HG03064 (cell line): ENCODE data around the gene SLC2A9.
A peak's percentile ranks its signal among the peaks of the same experiment; 100 is the strongest.

ENCODE experiments used
- ATAC-seq: cut with Tn5 transposase; IDR thresholded peaks from one replicate; pipeline ENCODE4 v1.9.1; 2021; ENCODE audit warnings: low read depth; ENCODE audit not compliant: unreplicated experiment

SLC2A9 gene

GRCh38 chr4:10022346-10023049, 1.2 kb upstream of the SLC2A9 start:
- ATAC-seq = no peak

DNA sequence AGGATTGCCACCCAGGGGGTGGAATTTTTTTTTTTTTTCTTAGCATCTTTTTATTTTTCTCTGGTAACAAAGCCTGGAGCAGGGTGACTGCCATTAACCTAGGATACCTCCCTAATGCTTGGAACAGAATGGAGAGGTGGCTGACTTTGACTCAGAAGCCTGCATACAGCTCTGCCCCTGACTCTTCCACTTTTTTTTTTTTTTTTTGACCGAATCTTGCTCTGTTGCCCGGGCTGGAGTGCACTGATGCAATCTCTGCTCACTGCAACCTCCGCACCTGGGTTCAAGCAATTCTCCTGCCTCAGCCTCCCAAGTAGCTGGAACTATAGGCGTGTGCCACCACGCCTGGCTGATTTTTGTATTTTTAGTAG, 341 bp upstream of the SLC2A9 start:
- ATAC-seq = no peak

GRCh38 chr4:10020106-10020505, 1.2 kb downstream of the SLC2A9 start:
- ATAC-seq = no peak

- no peak for ATAC-seq
Observed at GRCh38 chr4:10019521-10020051, 1.7 kb downstream of the SLC2A9 start.

- peak; percentile 99 for ATAC-seq
Observed at GRCh38 chr4:10018818-10019461, 2.4 kb downstream of the SLC2A9 start.

DNA sequence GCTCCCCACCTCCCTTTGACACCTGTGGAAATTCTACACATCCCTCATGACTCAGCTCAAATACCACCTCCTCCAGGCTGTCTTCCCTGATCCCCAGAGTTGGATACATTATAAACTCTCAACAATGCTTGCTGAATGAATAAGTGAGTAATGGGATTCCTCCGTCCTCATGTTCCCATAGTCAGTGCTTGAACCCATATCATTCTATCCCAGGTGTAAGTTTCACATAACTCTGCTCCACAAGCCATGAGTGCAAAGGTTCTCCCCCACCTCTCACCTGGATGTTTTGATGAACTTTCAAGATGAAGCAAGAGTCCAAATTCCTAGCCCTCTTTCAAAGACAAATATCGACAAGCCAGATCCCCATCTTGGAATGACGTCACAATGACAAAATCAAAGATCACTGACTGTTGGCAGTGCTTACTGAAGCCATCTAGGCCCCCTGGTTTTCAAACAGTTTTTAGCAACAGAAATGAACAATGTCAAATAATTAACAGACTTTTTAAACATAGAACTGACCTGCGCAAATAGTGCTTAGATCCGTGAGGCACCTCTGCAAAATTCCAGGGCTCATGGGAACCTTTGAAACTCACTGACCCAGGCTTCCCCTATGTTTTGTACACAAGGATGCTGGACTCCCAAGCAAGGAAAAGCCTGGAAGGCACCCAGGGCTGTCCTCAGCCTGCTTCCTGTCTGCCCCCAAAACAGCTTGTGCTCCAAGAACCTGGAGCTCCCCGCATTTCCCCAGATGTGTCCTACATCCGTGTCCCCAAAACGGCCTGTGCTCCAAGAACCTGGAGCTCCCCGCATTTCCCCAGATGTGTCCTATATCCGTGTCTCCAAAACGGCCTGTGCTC, 4.0 kb downstream of the SLC2A9 start:
- no peak for ATAC-seq

GRCh38 chr4:10016169-10016568, 5.1 kb downstream of the SLC2A9 start:
- no peak for ATAC-seq

DNA sequence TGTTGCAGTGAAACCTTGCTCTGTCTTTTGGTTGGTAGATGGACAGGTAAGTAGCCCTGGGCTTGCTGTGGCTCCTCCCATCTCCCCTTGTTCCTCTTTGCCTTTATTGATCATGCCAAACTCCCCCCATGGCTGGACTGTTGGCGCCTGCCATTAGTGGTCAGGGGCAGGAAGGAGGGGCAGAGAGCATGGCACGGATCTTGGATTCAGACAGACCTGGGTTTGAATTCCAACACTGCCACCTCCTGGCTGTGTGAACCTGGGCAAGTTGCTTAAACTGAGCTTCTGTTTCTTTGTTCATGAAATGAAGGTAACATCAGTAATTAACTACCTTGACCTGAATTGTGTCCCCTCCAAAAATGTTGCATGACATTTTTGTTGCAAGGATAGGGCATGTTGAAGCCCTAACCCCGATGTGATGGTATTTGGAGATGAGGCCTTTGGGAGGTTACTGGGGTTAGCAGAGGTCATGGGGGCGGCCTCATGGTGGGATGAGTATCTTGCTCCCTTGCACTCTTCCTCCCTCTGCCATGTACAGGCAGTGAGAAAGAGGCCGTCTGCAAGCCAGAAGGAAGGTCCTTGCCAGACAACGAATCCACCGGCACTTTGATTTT, 6.0 kb downstream of the SLC2A9 start:
- ATAC-seq = no peak

GRCh38 chr4:10013722-10014121, 7.6 kb downstream of the SLC2A9 start:
- no peak for ATAC-seq

DNA sequence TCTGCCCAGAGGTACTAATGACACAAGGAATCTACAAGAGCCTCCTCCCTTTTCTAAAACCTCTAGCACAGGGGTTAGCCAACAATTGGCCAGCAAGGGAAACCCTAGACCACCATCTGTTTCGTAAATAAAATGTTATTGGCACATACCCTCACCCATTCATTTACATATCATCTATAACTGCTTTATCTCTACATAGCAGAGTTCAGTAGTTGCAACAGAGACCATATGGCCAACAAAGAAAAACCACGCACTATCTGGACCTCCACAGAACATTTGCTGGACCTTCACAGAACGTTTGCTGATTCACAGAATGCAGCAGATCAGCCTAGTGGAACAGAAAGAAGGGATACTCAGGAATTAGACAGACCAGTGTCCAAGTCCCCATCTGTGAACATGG, 9.4 kb downstream of the SLC2A9 start:
- no peak for ATAC-seq

- ATAC-seq = no peak
Observed at GRCh38 chr4:10011277-10011676, 10.0 kb downstream of the SLC2A9 start.

- ATAC-seq = no peak
Observed at GRCh38 chr4:10009861-10010500, 11.3 kb downstream of the SLC2A9 start.

GRCh38 chr4:10008609-10009005, 12.7 kb downstream of the SLC2A9 start:
- ATAC-seq = no peak

DNA sequence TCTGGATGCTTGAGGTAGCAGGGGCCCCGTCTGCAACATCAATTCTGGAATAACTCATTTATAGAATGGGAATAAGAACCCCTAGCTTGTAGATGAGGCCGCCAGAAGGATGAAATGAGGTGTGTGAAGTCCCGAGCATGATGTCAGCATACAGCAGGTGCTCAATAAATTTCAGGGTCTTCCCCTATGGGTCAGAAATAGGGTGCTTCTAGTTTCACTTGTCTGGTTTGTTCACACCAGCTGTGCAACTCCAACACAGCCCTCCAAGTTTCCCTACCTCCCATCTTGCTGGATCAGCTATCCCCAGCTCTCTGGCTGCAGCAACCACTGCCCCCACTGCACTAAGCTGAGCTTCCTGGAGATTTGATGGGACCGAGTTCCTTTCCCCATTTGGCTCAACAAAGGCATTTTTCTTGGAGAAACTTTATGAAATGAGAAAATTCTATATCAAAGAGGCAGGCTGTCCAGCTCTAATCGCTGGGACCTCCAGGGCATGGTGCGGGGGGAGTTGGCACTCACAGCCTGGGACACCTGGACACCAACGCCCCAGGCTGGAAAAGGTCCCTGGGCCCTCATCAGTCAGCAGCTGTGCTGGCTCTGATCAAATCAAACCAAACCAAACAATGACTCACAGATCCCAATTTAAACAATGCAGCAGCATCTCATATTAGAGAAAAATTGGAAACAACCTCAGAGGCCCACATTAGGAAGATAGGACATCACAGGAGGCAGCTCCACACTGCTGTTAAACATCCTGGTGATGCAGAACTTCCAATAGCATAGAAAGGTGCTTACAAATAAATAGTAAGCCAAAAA, 13.3 kb downstream of the SLC2A9 start:
- peak; percentile 26 for ATAC-seq

DNA sequence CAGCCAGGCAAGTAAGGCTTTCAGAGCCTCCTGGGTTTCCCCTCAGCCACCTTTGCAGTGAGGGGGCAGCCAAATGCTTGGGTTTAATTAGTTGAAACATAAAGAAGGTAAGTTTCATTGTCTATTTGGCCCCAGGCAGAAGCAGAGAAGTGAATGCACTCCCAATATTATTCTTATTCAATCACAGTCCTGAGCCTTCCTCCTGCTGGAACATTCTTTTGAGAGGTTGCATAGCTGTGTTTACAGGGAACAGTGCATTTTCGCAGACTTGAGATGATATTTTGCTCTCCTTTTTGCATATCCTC, 13.9 kb downstream of the SLC2A9 start:
- peak; percentile 38 for ATAC-seq

DNA sequence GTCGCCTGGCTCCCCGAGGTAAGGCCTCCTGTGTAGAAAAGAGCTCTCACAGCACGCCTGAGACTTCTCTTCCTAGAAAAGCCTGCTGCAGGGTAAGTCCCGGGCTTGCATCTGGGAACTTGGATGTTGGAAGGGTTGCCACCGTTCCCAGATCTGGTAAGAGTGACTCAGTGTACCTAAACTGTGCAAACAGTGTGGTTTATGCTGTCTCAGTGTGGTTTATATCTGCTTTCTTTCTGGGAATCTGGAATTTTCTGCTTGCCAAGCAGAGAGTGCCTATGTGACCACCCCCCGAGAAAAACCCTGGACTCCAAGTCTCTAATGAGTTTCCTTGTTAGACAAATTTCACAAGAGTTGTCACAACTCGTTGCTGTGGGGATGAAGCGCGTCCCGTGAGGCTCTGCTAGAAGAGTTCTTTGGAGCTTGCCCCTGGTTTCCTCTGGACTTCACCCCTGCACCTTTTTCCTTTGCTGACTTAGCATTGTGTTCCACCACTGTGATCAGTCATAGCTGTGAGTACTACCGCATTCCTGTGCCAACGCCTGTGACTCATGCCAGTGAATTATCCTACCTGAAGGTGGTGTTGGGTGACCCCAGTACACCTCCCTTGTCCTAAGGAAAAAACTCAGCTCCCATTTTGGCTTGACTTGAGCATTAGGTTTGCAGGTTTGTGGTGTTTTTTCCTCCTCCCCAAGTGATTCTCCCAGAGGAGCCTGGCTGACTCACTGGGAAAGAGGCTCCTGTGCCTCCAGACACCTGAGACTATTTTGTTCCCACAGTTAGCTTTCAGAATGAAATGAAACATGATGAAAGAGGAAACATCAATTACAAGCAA, 14.5 kb downstream of the SLC2A9 start:
- ATAC-seq = no peak

DNA sequence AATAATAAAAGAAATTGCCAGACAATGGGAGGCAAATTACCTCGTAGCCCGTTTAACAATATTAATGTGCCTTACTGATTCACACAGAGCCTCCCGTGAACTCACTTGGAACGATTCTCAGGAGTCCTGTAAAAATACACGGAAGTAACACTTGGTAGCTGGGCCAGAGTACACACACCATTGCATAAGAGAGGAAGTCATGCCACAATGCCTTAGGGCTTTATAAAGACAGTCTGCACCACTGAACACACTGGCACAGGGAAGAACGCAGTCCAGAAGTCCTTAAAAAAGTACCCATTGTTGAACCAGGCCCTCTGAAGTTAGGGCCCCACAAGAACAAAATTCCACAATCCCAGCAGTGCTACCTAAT, 15.1 kb downstream of the SLC2A9 start:
- no peak for ATAC-seq

DNA sequence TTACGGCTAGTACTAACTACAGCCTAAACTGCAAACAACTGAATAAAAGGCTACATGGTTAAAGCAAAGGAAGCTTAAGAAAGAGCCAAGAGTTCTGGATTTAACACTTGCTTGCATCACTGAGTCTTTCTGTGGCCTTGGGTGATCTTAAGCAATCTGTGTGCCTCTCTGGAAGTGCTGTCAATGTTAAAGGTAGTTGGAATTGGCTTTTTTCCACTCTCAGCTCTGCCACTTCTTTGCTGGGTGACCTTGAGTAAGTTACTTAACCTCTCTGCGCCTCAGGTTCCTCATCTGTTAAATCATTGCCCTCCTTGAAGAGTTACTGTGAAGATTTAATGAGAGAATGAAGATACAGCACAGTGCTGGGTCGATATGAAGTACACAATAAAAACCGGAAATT, 15.7 kb downstream of the SLC2A9 start:
- ATAC-seq = no peak

DNA sequence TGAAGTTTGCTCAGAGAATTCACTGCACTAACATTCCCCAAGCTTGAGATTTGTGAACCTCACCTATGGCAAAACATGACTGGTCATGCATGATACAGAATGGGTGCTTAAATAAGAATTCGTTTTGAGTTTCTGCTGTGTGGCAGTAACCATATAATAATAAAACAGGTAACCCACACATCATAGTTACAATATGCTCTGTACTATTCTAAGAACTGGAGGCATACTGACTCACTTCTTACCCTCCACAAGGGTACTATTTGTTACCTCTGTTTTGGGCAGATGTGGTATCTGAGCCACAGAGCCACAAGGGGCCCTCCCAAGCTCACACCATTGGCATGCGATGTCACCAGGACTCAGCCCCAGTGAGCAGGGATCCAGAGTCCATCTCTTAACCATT, 17.6 kb downstream of the SLC2A9 start:
- ATAC-seq = peak; percentile 39
